ENCODE measurements around the gene ASAH2.
"Not testable (repeated sequence)": the region's sequence is repeated elsewhere in the genome, so short reads cannot be mapped to it uniquely, and the experiment has no call there.

Gene ASAH2

GRCh38 chr10:50250096-50250854, 1.0 kb downstream of the ASAH2 start:
- no peak for DNase-seq

DNA sequence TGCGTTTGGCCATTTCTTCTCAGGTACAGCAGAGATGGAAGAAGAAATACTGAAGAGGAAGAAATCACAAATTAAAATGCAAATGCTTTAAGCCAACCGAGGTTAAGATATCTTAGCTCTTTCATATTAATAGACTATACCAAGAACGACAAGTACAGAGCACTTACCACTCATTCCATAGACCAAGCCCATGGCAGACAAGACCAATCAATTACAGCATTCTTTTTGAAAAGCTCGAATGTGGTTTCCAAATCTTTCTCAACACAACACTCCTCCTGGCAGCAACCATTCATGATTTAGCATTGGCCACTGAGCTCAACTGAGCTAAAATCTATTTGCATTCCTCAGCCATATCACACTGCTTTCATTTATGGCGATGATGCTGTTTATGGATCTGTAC, 2.7 kb downstream of the ASAH2 start:
- no peak for DNase-seq

GRCh38 chr10:50248062-50248461, 3.3 kb downstream of the ASAH2 start:
- DNase-seq, result no peak

DNA sequence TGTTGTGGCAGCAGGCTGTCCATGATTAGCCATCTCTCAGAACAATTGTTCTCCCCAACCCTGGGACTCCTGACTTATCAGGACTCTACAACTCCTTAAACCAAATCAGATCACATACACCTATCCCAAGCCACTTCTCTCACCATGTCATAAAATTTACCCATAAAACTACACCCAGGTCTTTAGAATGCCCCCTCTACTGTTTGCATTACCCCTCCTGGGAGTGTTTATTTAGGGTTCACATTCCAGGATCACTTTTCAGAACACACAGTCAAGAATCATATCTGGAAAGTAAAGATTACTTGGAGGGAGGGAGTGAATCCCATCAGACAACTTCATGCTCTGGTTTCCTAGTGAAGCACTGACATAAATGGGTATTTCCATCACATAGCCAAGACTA, 7.1 kb downstream of the ASAH2 start:
- no peak for DNase-seq

- no peak for DNase-seq
These were observed 8.5 kb downstream of the ASAH2 start for GRCh38 chr10:50242777-50243176.

- DNase-seq, result not testable (repeated sequence)
These were observed 9.8 kb downstream of the ASAH2 start for GRCh38 chr10:50241478-50241877.

GRCh38 chr10:50234486-50234885, 16.8 kb downstream of the ASAH2 start:
- DNase-seq, result no peak

GRCh38 chr10:50232261-50232639, 19.1 kb downstream of the ASAH2 start:
- no peak for DNase-seq

- no peak for DNase-seq
These were observed 19.6 kb downstream of the ASAH2 start for GRCh38 chr10:50231515-50232260.

GRCh38 chr10:50229460-50229859, 21.9 kb downstream of the ASAH2 start:
- no peak for DNase-seq

GRCh38 chr10:50228672-50229071, 22.6 kb downstream of the ASAH2 start:
- no peak for DNase-seq

DNA sequence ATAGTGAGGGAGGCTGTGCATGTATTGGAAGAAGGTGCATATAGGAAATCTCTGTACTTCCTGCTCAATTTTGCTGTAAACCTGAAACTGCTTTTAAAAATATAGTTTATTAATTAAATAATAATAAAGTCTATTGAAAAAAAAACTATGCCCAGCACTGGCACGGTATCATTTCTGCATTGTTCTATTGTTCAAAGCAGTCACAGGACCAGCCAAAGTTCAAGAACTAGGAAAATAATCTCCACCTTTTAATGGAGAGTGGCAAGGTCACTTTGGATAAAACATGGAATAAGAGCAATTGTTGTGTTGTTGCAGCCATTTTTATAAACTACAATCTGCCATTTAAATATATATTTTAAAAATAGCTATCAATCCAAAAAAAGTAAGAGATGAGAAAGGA, 24.7 kb downstream of the ASAH2 start:
- no peak for DNase-seq

DNA sequence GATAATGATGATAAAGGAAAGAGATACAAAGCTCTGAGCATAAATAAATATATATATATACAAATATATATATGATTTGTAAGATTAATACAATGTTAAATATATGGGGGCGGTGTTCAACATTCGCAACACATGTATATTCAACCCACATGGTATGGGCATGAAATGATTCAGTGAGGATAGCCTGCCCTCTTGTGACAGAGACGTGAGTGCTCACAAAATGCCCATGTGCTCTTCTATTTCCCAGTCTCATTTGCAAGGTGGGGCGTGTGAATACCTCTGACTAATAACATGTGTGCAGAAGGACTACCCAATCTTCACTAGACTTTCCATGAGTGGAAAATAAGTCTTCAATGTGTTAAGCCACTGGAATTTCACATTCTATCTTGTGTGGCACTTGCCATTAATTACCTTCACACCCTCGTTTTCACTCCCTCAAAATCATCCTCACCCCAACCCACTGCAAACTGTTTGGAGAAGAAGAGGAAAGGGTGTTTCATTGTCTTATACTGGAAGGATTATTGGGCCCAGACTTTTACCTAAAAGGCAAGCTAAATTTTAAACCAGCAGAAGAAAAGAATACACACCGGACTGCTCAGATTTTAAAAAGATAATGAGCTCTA, 26.9 kb downstream of the ASAH2 start:
- no peak for DNase-seq

DNA sequence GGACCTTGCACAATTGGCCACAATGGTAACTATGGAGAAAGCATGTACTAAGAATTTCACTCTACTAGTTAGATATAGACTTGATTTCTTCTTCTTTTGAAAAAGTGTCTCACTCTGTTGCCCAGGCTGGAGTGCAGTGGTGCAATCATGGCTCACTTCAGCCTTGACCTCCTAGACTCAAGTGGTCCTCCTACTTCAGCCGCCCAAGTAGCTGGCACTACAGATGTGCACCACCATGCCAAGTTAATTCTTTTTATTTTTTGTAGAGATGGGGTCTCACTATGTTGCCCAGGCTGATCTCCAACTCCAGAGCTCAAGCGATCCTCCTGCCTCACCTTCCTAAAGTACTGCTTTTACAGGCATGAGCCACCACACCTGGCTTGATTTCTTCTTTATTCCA, 29.1 kb downstream of the ASAH2 start:
- DNase-seq, result no peak

DNA sequence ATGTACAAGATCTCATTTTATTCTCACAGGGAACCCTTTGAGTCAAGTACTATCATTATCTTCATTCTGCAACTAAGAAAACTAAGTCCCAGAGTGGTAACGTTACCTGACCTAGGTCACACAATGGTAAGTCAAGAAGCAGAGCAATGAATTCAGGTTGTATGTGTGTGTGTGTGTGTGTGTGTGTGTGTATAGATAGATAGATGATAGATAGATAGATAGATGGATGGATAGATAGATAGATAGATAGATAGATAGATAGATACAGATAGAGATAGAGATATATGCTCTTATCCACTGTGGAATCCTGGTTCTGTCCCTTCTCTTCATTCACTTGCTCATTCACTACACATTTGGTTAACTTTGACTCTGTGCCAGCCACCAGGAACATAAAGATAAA, 29.8 kb downstream of the ASAH2 start:
- DNase-seq, result no peak

DNA sequence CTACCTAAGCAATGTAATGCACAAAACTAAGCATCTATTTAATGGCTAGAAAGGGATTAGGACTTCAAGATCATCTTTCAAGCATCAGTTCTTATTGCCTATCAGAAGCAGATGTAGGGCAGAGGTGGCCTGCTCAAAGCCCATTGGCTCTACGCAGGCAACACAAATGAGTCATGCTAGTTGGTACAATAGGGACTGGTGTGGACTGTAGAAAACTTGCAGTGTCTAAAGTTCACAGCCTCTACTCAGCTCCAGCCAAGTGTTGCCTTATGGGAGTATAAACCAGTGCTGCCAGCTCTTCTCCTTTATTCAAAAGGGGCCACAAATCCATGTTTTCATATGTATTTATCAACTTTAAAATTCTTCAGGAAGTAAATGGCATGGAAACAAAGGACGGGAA, 31.7 kb downstream of the ASAH2 start:
- DNase-seq, result no peak

DNA sequence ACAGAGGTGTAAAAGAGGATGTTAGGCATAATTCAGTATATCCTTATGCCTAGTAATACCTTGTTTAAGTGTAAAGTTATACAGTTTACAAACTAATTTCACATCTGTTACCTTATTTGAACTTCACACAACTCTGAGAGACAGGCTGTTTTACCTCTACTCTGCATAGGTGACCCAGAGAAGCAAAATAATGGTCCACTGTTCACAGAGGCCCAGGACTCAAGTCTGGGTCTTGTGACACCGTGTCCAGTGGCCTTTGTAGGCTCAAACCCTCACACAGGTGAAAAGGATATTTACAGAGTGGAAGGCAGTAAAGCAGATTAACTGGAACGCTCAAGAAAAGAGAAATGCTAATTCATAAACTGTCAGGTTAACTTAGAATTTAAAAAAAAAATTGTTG, 32.1 kb downstream of the ASAH2 start:
- DNase-seq, result no peak

DNA sequence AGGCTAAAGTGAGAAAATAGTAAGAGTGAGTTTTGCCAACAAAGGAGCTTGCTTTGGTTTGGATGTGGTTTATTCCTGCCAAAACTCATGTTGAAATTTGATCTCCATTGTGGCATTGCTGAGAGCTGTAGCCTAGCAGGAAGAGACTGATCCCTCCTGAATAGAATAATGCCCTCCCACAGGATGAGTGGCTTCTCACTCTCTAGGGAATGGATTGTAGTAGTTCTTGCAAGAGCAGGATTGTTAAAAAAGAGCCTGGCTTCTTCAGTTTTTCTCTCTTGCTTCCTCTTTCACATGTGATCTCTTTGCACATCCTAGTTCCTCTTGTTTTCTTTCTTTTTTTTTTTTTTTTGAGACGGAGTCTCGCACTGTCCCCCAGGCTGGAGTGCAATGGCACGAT, 34.4 kb downstream of the ASAH2 start:
- DNase-seq, result no peak

GRCh38 chr10:50216418-50216817, 34.9 kb downstream of the ASAH2 start:
- no peak for DNase-seq

DNA sequence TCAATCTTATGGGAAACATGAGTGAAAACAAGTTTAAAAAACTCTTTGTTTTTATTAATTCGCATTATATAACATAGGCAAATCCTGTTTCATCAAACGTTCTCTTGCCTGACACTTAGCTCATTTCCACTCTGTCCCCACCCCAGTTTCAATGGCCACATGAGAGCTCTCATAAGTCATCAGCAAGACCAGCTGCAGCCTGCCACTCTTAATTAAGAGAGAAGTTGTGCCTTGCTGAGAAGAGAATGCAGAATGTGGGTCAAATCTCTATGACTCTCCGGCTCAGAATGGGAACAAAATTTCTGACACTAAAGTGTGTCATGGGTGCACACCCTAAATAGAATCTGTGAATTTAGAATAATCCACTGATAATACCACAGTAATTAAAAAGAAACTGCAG, 39.6 kb downstream of the ASAH2 start:
- DNase-seq, result no peak

DNA sequence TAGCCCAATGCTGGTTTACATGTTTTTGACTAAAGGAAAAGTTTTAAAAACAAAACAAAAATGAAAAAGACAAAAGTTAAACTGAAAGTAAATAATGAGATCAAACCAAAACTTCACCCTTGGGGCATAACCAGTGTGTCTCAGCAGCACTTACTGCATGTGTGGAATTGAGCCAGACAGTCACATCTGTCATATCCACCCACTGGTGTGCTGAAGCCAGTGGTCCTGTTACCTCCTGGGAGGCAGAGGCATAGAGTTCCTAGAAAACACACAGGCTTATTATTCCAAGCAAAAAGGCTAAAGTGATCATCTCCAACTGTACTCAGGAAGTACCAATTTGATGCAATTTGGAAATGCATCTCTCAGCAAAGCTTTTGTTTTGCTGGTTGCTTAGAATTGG, 40.4 kb downstream of the ASAH2 start:
- no peak for DNase-seq
